Stimulated activated memory B cell treated with anti-CD40 and anti-IgM and Interleukin-4, amounts not matched to agents 10 μg/mL and 1 μg/mL and 100 μg/mL, for 72 hours (primary cell): ENCODE measurements around the gene CEACAM5.
"Not testable (repeated sequence)": the region's sequence is repeated elsewhere in the genome, so short reads cannot be mapped to it uniquely, and the experiment has no call there.

Experiments
- ATAC-seq: fragments of 150-1000 bp; cut with Tn5 transposase; 2 replicates; pipeline ENCODE4 v1.10.0; 2021
- H3K27ac Mint-ChIP-seq: one replicate; pipeline ENCODE4 v1.8.0; 2022; ENCODE audit warnings: mild to moderate bottlenecking, mixed read lengths
- H3K27me3 Mint-ChIP-seq: one replicate; pipeline ENCODE4 v1.8.0; 2022; ENCODE audit warnings: mixed read lengths
- H3K36me3 Mint-ChIP-seq: one replicate; pipeline ENCODE4 v1.8.0; 2022; ENCODE audit warnings: mixed read lengths
- H3K4me1 Mint-ChIP-seq: one replicate; pipeline ENCODE4 v1.8.0; 2022; ENCODE audit warnings: mixed read lengths
- H3K4me3 Mint-ChIP-seq: one replicate; pipeline ENCODE4 v1.8.0; 2022; ENCODE audit warnings: mild to moderate bottlenecking, moderate library complexity, mixed read lengths
- H3K9me3 Mint-ChIP-seq: one replicate; pipeline ENCODE4 v1.8.0; 2022; ENCODE audit warnings: mixed read lengths

Gene CEACAM5

GRCh38 chr19:41746593-41747227 lies 38.3 kb downstream of the CEACAM5 start:
- H3K4me3 Mint-ChIP-seq = no peak overlapping the region
- no peaks in the 10 kb centered on the region for H3K36me3 Mint-ChIP-seq
- peaks cover 17% of the 10 kb centered on the region for H3K4me1 Mint-ChIP-seq
- H3K9me3 Mint-ChIP-seq = no peaks in the 10 kb centered on the region
- no peak for ATAC-seq
- H3K27ac Mint-ChIP-seq = no peak overlapping the region
- peaks cover 64% of the 10 kb centered on the region for H3K27me3 Mint-ChIP-seq

- Mint-ChIP-seq H3K4me1 (peaks cover 17% of the 10 kb centered on the region), H3K9me3 (no peaks in the 10 kb centered on the region), H3K36me3 (no peaks in the 10 kb centered on the region), H3K27ac (no peak overlapping the region), H3K4me3 (no peak overlapping the region), H3K27me3 (peaks cover 65% of the 10 kb centered on the region)
- no peak for ATAC-seq
Measured at GRCh38 chr19:41748012-41748411, 39.6 kb downstream of the CEACAM5 start.

GRCh38 chr19:41750248-41751134 lies 42.1 kb downstream of the CEACAM5 start:
- ATAC-seq, H3K36me3 Mint-ChIP-seq, H3K4me3 Mint-ChIP-seq, H3K9me3 Mint-ChIP-seq, H3K27ac Mint-ChIP-seq: not testable (repeated sequence)
- Mint-ChIP-seq H3K27me3 (peaks cover 56% of the 10 kb centered on the region), H3K4me1 (peaks cover 19% of the 10 kb centered on the region)

GRCh38 chr19:41753159-41753558 lies 44.7 kb downstream of the CEACAM5 start:
- no peak overlapping the region for H3K4me3 Mint-ChIP-seq
- no peak overlapping the region for H3K27ac Mint-ChIP-seq
- no peaks in the 10 kb centered on the region for H3K36me3 Mint-ChIP-seq
- H3K9me3 Mint-ChIP-seq = no peaks in the 10 kb centered on the region
- peaks cover 7% of the 10 kb centered on the region for H3K4me1 Mint-ChIP-seq
- H3K27me3 Mint-ChIP-seq = peaks cover 40% of the 10 kb centered on the region
- no peak for ATAC-seq

- H3K4me1 Mint-ChIP-seq = peaks cover 7% of the 10 kb centered on the region
- ATAC-seq = peak; percentile 79
- H3K4me3 Mint-ChIP-seq = no peak overlapping the region
- peaks cover 41% of the 10 kb centered on the region for H3K27me3 Mint-ChIP-seq
- H3K36me3 Mint-ChIP-seq = no peaks in the 10 kb centered on the region
- no peak overlapping the region for H3K27ac Mint-ChIP-seq
- no peaks in the 10 kb centered on the region for H3K9me3 Mint-ChIP-seq
Measured at GRCh38 chr19:41753936-41754529, 45.6 kb downstream of the CEACAM5 start.

GRCh38 chr19:41755328-41755913 lies 47.0 kb downstream of the CEACAM5 start, which contains the start of gene CEACAM6:
Gene CEACAM6, plus strand, starts transcription at chr19:41755530. Its CDS starts 109 bp downstream, at chr19:41755639.
- ATAC-seq = no peak
- peaks cover 54% of the 10 kb centered on the region for H3K27me3 Mint-ChIP-seq
- H3K4me3 Mint-ChIP-seq = no peak within 1 kb of the TSS
- H3K9me3 Mint-ChIP-seq = no peaks in the 10 kb centered on the region
- H3K4me1 Mint-ChIP-seq = peaks cover 7% of the 10 kb centered on the region
- H3K36me3 Mint-ChIP-seq = no peaks in the 10 kb centered on the region
- H3K27ac Mint-ChIP-seq = no peak within 1 kb of the TSS

- Mint-ChIP-seq H3K9me3 (no peaks in the 10 kb centered on the region), H3K4me1 (peaks cover 3% of the 10 kb centered on the region)
- ATAC-seq = no peak
Measured at GRCh38 chr19:41758846-41759245, 50.4 kb downstream of the CEACAM5 start.

GRCh38 chr19:41767115-41767514 lies 58.7 kb downstream of the CEACAM5 start:
- H3K36me3 Mint-ChIP-seq = no peaks in the 10 kb centered on the region
- H3K27me3 Mint-ChIP-seq = peaks cover 60% of the 10 kb centered on the region
- H3K4me1 Mint-ChIP-seq = no peaks in the 10 kb centered on the region
- no peaks in the 10 kb centered on the region for H3K9me3 Mint-ChIP-seq
- no peak overlapping the region for H3K4me3 Mint-ChIP-seq
- ATAC-seq = no peak
- no peak overlapping the region for H3K27ac Mint-ChIP-seq

More at GRCh38 chr19:41758846-41759245, 50.4 kb downstream of the CEACAM5 start:
- no peaks in the 10 kb centered on the region for H3K36me3 Mint-ChIP-seq
- H3K27ac Mint-ChIP-seq = no peak overlapping the region
- H3K4me3 Mint-ChIP-seq = no peak overlapping the region
- H3K27me3 Mint-ChIP-seq = peaks cover 71% of the 10 kb centered on the region

- H3K27me3 Mint-ChIP-seq = peaks cover 55% of the 10 kb centered on the region
- H3K4me3 Mint-ChIP-seq, H3K27ac Mint-ChIP-seq, H3K36me3 Mint-ChIP-seq, H3K4me1 Mint-ChIP-seq, ATAC-seq, H3K9me3 Mint-ChIP-seq: not testable (repeated sequence)
Measured at GRCh38 chr19:41768105-41768504, 59.7 kb downstream of the CEACAM5 start.

- ATAC-seq = no peak
- no peak overlapping the region for H3K4me3 Mint-ChIP-seq
Measured at GRCh38 chr19:41769608-41770007, 61.2 kb downstream of the CEACAM5 start.

GRCh38 chr19:41771410-41771809 lies 63.0 kb downstream of the CEACAM5 start:
- H3K27ac Mint-ChIP-seq = no peak overlapping the region
- H3K27me3 Mint-ChIP-seq = peaks cover 42% of the 10 kb centered on the region
- H3K36me3 Mint-ChIP-seq = no peaks in the 10 kb centered on the region
- ATAC-seq = no peak
- no peak overlapping the region for H3K4me3 Mint-ChIP-seq
- H3K4me1 Mint-ChIP-seq = no peaks in the 10 kb centered on the region
- no peaks in the 10 kb centered on the region for H3K9me3 Mint-ChIP-seq

More at GRCh38 chr19:41769608-41770007, 61.2 kb downstream of the CEACAM5 start:
- Mint-ChIP-seq H3K4me1 (no peaks in the 10 kb centered on the region), H3K9me3 (no peaks in the 10 kb centered on the region), H3K27ac (no peak overlapping the region), H3K27me3 (peaks cover 60% of the 10 kb centered on the region), H3K36me3 (no peaks in the 10 kb centered on the region)

GRCh38 chr19:41774515-41774980 lies 66.1 kb downstream of the CEACAM5 start:
- no peak for ATAC-seq
- no peaks in the 10 kb centered on the region for H3K36me3 Mint-ChIP-seq
- H3K9me3 Mint-ChIP-seq = no peaks in the 10 kb centered on the region
- H3K4me3 Mint-ChIP-seq = no peak overlapping the region
- H3K27ac Mint-ChIP-seq = no peak overlapping the region
- peaks cover 40% of the 10 kb centered on the region for H3K27me3 Mint-ChIP-seq
- no peaks in the 10 kb centered on the region for H3K4me1 Mint-ChIP-seq

GRCh38 chr19:41776700-41777099 lies 68.3 kb downstream of the CEACAM5 start:
- no peaks in the 10 kb centered on the region for H3K4me1 Mint-ChIP-seq
- H3K9me3 Mint-ChIP-seq = no peaks in the 10 kb centered on the region
- no peak overlapping the region for H3K4me3 Mint-ChIP-seq
- no peaks in the 10 kb centered on the region for H3K36me3 Mint-ChIP-seq
- H3K27me3 Mint-ChIP-seq = peaks cover 27% of the 10 kb centered on the region
- ATAC-seq = no peak
- H3K27ac Mint-ChIP-seq = no peak overlapping the region
